ENCODE results near the gene SMIM41. TPM values are rescaled to one million over a fixed set of nuclear protein-coding genes. Genes with fewer than 3 reads are reported as not detected.

The SMIM41 gene
- total RNA-seq, 4 donors from 2014 or later: 4.0 to 12.8 (median 4.6) TPM

GRCh38 chr12:52139579-52140062 lies 60.1 kb downstream of the SMIM41 start:
- H3K27me3 ChIP-seq: peaks cover 4% of the 10 kb centered on the region
- 16 to 42% methylated on average over 3 of the region's 5 CpGs for WGBS, 2 donors (ENCODE audit: low coverage in 1 of 2)
- H3K27ac ChIP-seq: no peak overlapping the region
- no peaks in the 10 kb centered on the region for H3K9me3 ChIP-seq
- TF ChIP-seq CTCF (IDR thresholded peaks at IDR 0.05) (peak in 3 of 4 experiments; percentile 16 to 63 (median 32)), POLR2AphosphoS5 (IDR thresholded peaks at IDR 0.05) (no peak)
- H3K4me1 ChIP-seq: no peaks in the 10 kb centered on the region
- H3K4me3 ChIP-seq: no peak overlapping the region
- H3K36me3 ChIP-seq: no peaks in the 10 kb centered on the region
- ATAC-seq: no peak

DNA sequence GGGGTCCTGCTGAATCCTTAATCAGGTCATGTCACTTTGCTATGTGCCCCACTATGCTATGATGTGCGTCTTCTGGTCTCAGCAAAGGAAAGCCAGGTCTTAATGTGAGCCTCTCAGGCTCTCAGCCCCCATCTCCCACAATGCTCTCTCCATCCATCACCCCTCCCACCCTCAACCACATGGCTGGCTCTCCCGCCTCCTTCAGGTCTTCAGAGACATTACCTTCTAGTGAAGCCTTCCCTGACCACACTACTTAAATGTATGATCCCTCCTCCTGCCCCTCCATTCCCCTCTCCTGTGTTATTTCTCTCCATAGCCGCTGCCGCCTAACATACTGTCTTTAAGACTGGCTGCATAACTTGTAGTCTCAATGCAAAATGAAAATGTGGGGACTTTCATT lies 61.8 kb downstream of the SMIM41 start:
- Histone ChIP-seq H3K27me3 (peaks cover 4% of the 10 kb centered on the region), H3K27ac (no peak overlapping the region), H3K4me1 (peaks cover 0 to 9% (median 1%) of the 10 kb centered on the region in 3 donors), H3K9me3 (no peaks in the 10 kb centered on the region), H3K4me3 (no peak overlapping the region), H3K36me3 (no peaks in the 10 kb centered on the region)
- ATAC-seq: no peak
- WGBS, 2 donors (ENCODE audit: low coverage in 1 of 2): 91 to 100% methylated on average over 1 to 4 of the region's 4 CpGs
- TF ChIP-seq EP300 (IDR thresholded peaks at IDR 0.05): no peak
- no peak for TF ChIP-seq CTCF (IDR thresholded peaks at IDR 0.05)
- TF ChIP-seq POLR2A (IDR thresholded peaks at IDR 0.05): no peak
- no peak for TF ChIP-seq POLR2AphosphoS5 (IDR thresholded peaks at IDR 0.05)

DNA sequence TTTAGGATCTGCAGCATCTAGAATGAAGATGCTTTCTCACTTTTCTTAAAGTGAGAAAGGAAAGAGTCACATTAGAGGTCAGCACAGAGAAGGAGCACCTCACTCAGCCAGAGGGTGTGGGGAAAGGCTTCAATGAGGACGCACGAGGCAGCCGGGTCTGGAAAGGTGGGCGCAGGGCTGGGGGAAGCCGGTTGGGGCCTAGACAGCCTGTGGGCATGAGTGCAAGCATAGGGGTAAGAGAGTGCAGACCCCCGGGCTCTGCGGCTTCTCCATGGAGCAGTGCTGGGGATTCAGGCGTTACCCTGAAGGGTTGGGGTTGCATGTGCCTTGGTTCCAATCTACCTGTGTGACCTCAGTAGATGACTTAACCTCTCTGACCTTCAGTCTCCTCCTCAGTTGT lies 62.4 kb downstream of the SMIM41 start:
- TF ChIP-seq POLR2A (IDR thresholded peaks at IDR 0.05): no peak
- no peak for TF ChIP-seq POLR2AphosphoS5 (IDR thresholded peaks at IDR 0.05)
- no peak for TF ChIP-seq CTCF (IDR thresholded peaks at IDR 0.05)
- TF ChIP-seq EP300 (IDR thresholded peaks at IDR 0.05): no peak
- Histone ChIP-seq H3K9me3 (no peaks in the 10 kb centered on the region), H3K4me3 (no peak overlapping the region), H3K4me1 (peaks cover 0 to 15% (median 7%) of the 10 kb centered on the region in 3 donors), H3K27me3 (peaks cover 4% of the 10 kb centered on the region), H3K27ac (no peak overlapping the region), H3K36me3 (no peaks in the 10 kb centered on the region)
- ATAC-seq: no peak
- WGBS, 2 donors (ENCODE audit: low coverage in 1 of 2): 97% methylated on average over 5 of the region's 8 CpGs; no CpG with 5 or more reads in 1 of the 2 donors

- H3K9me3 ChIP-seq: no peaks in the 10 kb centered on the region
- no peak for ATAC-seq
- no peak overlapping the region for H3K4me3 ChIP-seq
- 84 to 93% methylated on average over 4 of the region's 5 CpGs for WGBS, 2 donors (ENCODE audit: low coverage in 1 of 2)
- no peak for TF ChIP-seq POLR2A (IDR thresholded peaks at IDR 0.05)
- no peak for TF ChIP-seq CTCF (IDR thresholded peaks at IDR 0.05)
- TF ChIP-seq POLR2AphosphoS5 (IDR thresholded peaks at IDR 0.05): no peak
- no peak for TF ChIP-seq EP300 (IDR thresholded peaks at IDR 0.05)
- H3K4me1 ChIP-seq: peaks cover under 1 to 21% (median 11%) of the 10 kb centered on the region in 3 donors
- peaks cover 4% of the 10 kb centered on the region for H3K27me3 ChIP-seq
- no peak overlapping the region for H3K27ac ChIP-seq
- no peaks in the 10 kb centered on the region for H3K36me3 ChIP-seq
Observed at GRCh38 chr12:52142431-52142830, 62.9 kb downstream of the SMIM41 start.

- no peaks in the 10 kb centered on the region for H3K36me3 ChIP-seq
- peak overlapping the region in 1 of 4 donors; percentile 85 for H3K27ac ChIP-seq
- H3K27me3 ChIP-seq: no peaks in the 10 kb centered on the region
- H3K9me3 ChIP-seq: no peaks in the 10 kb centered on the region
- no peak for ATAC-seq
- 72 to 92% methylated on average over 2 to 6 of the region's 16 CpGs for WGBS, 2 donors (ENCODE audit: low coverage in 1 of 2)
- H3K4me1 ChIP-seq: peaks cover 6 to 43% (median 31%) of the 10 kb centered on the region in 3 donors
- TF ChIP-seq POLR2A (IDR thresholded peaks at IDR 0.05) (no peak), EP300 (IDR thresholded peaks at IDR 0.05) (no peak), POLR2AphosphoS5 (IDR thresholded peaks at IDR 0.05) (no peak), CTCF (IDR thresholded peaks at IDR 0.05) (no peak)
- H3K4me3 ChIP-seq: no peak overlapping the region
Observed at GRCh38 chr12:52144512-52145227, 65.2 kb downstream of the SMIM41 start.

Data from gastroesophageal sphincter (tissue), 4 donors.